IMR-90 (cell line): ENCODE data around the gene PRXL2B. TPM values are rescaled to one million over a fixed set of nuclear protein-coding genes. Genes with fewer than 3 reads are reported as not detected.
A peak's percentile ranks its signal among the peaks of the same experiment; 100 is the strongest.

Source experiments
- ATAC-seq: fragments of 200-7000 bp; cut with Tn5 transposase; 2 replicates; pipeline ENCODE4 v1.9.1; 2020; ENCODE audit warnings: low read depth, mild to moderate bottlenecking, moderate library complexity
- BruUV-seq: library from RNA; stranded (reverse); fragments of 400-500 nt; replicated peaks from 2 replicates; lab custom pipeline; 2021; lab: Mats Ljungman, UMichigan
- CTCF ChIA-PET: fragments of 300-600 bp; formaldehyde crosslinking; extraction: SDS; loops from one replicate; lab custom pipeline; 2021; ENCODE audit warnings: antibody characterized with exemption; lab: Yijun Ruan, JAX
- POLR2A ChIA-PET: fragments of 300-600 bp; sonication (Branson Sonifier 250); formaldehyde crosslinking; loops from one replicate; lab custom pipeline; 2022; ENCODE audit warnings: antibody characterized with exemption; ENCODE audit not compliant: unreplicated experiment; lab: Charles Lee
- DNase-seq: peaks from one replicate; pipeline ENCODE4 v3.0.0; 2013
- H2AFZ ChIP-seq: replicated peaks from 2 replicates; pipeline ENCODE3; 2013; ENCODE audit warnings: low read length, mild to moderate bottlenecking; ENCODE audit not compliant: poor library complexity
- H2AK5ac ChIP-seq: 2 replicates; pipeline ENCODE4 v1.6.1; 2013; ENCODE audit warnings: low read depth, low read length, inconsistent platforms
- H2AK9ac ChIP-seq: replicated peaks from 2 replicates; pipeline ENCODE3; 2013; ENCODE audit warnings: mild to moderate bottlenecking, low read depth, low read length, moderate library complexity; ENCODE audit not compliant: poor library complexity
- H2BK120ac ChIP-seq: 2 replicates; pipeline ENCODE4 v1.6.1; 2013; ENCODE audit warnings: low read depth, low read length, inconsistent platforms
- H2BK15ac ChIP-seq: 3 replicates; pipeline ENCODE4 v1.6.1; 2013; ENCODE audit warnings: low read depth, low read length, inconsistent platforms
- H2BK20ac ChIP-seq: 2 replicates; pipeline ENCODE4 v1.6.1; 2013; ENCODE audit warnings: low read depth, mild to moderate bottlenecking, inconsistent platforms, low read length, moderate library complexity
- H2BK5ac ChIP-seq: 2 replicates; pipeline ENCODE4 v1.6.1; 2013; ENCODE audit warnings: mild to moderate bottlenecking, low read depth, low read length, inconsistent platforms; ENCODE audit not compliant: poor library complexity, severe bottlenecking
- H3K14ac ChIP-seq: replicated peaks from 2 replicates; pipeline ENCODE4 v1.6.1; 2013; ENCODE audit warnings: low read depth, low read length, inconsistent platforms
- H3K18ac ChIP-seq: 2 replicates; pipeline ENCODE4 v1.6.1; 2013; ENCODE audit warnings: low read depth, low read length, control low read depth
- H3K23ac ChIP-seq: 2 replicates; pipeline ENCODE4 v1.6.1; 2013; ENCODE audit warnings: low read depth, low read length, inconsistent platforms
- H3K27ac ChIP-seq: 2 replicates; pipeline ENCODE4 v1.5.1; 2013; ENCODE audit warnings: mild to moderate bottlenecking, control low read depth, low read length; ENCODE audit not compliant: insufficient read depth
- H3K27me3 ChIP-seq: 2 replicates; pipeline ENCODE4 v1.6.1; 2013; ENCODE audit warnings: low read length; ENCODE audit not compliant: control insufficient read depth, insufficient read depth
- H3K36me3 ChIP-seq: 2 replicates; pipeline ENCODE4 v1.6.1; 2013; ENCODE audit warnings: low read length, mixed read lengths; ENCODE audit not compliant: control insufficient read depth, insufficient read depth
- H3K4ac ChIP-seq: 2 replicates; pipeline ENCODE4 v1.6.1; 2013; ENCODE audit warnings: low read depth, low read length, inconsistent platforms
- H3K4me1 ChIP-seq: 2 replicates; pipeline ENCODE4 v1.6.1; 2013; ENCODE audit warnings: low read length, mixed read lengths; ENCODE audit not compliant: control insufficient read depth, insufficient read depth
- H3K4me2 ChIP-seq: 2 replicates; pipeline ENCODE4 v1.6.1; 2013; ENCODE audit warnings: low read depth, mild to moderate bottlenecking, control low read depth, low read length, moderate library complexity
- H3K4me3 ChIP-seq: 2 replicates; pipeline ENCODE4 v1.5.1; 2013; ENCODE audit warnings: low read depth, mild to moderate bottlenecking, control low read depth, low read length, moderate library complexity; ENCODE audit not compliant: insufficient read depth
- H3K56ac ChIP-seq: 2 replicates; pipeline ENCODE4 v1.6.1; 2013; ENCODE audit warnings: low read length, inconsistent platforms; ENCODE audit not compliant: insufficient read depth; ENCODE audit errors: extremely low read depth
- H3K79me1 ChIP-seq, 2 experiments: 2 replicates each; pipeline ENCODE4 v1.6.1; 2013; ENCODE audit warnings: low read length in 2 of 2, inconsistent platforms in 1 of 2, low read depth in 1 of 2
- H3K9ac ChIP-seq: 2 replicates; pipeline ENCODE4 v1.6.1; 2013; ENCODE audit warnings: low read depth, low read length, control low read depth
- H3K9me1 ChIP-seq: 2 replicates; pipeline ENCODE4 v1.6.1; 2013; ENCODE audit warnings: low read length, inconsistent platforms; ENCODE audit not compliant: insufficient read depth
- H3K9me3 ChIP-seq: 2 replicates; pipeline ENCODE4 v1.6.1; 2013; ENCODE audit warnings: low read length; ENCODE audit not compliant: control insufficient read depth, insufficient read depth
- H4K20me1 ChIP-seq: 2 replicates; pipeline ENCODE4 v1.6.1; 2013; ENCODE audit warnings: low read length, inconsistent platforms; ENCODE audit not compliant: insufficient read depth
- H4K5ac ChIP-seq: 2 replicates; pipeline ENCODE4 v1.6.1; 2013; ENCODE audit warnings: mild to moderate bottlenecking, low read depth, low read length, control low read depth
- H4K8ac ChIP-seq, 2 experiments: 2 replicates each; pipeline ENCODE4 v1.6.1; 2013; ENCODE audit warnings: low read depth in 2 of 2, low read length in 2 of 2, control low read depth in 1 of 2, inconsistent platforms in 1 of 2
- H4K91ac ChIP-seq: 2 replicates; pipeline ENCODE4 v1.6.1; 2013; ENCODE audit warnings: low read depth, low read length, inconsistent platforms; ENCODE audit not compliant: insufficient read depth
- CEBPB ChIP-seq: IDR thresholded peaks from 2 replicates; pipeline ENCODE4 v1.6.1; 2012; ENCODE audit warnings: low read depth, low read length, improper control_type of control experiment
- CTCF ChIP-seq: conservative IDR thresholded peaks from 2 replicates; pipeline ENCODE4 v1.5.1; 2012; ENCODE audit warnings: mild to moderate bottlenecking, low read depth, low read length, improper control_type of control experiment
- ELK1 ChIP-seq: fragments of 150-350 bp; IDR thresholded peaks from 2 replicates; pipeline ENCODE4 v1.6.1; 2016; ENCODE audit warnings: low read depth, mild to moderate bottlenecking, low read length, moderate library complexity, borderline replicate concordance
- FOS ChIP-seq: fragments of 150-350 bp; IDR thresholded peaks from 2 replicates; pipeline ENCODE4 v1.6.1; 2016; ENCODE audit warnings: low read depth, low read length
- MAFK ChIP-seq: IDR thresholded peaks from 2 replicates; pipeline ENCODE4 v1.6.1; 2012; ENCODE audit warnings: low read depth, low read length, improper control_type of control experiment
- MAZ ChIP-seq: IDR thresholded peaks from 2 replicates; pipeline ENCODE4 v1.6.1; 2012; ENCODE audit warnings: low read depth, mild to moderate bottlenecking, low read length, improper control_type of control experiment, moderate library complexity, borderline replicate concordance
- MXI1 ChIP-seq: IDR thresholded peaks from 2 replicates; pipeline ENCODE4 v1.6.1; 2012; ENCODE audit warnings: low read depth, mild to moderate bottlenecking, low read length, moderate library complexity, borderline replicate concordance
- POLR2A ChIP-seq: IDR thresholded peaks from 2 replicates; pipeline ENCODE4 v1.6.1; 2012; ENCODE audit warnings: mild to moderate bottlenecking, low read depth, low read length
- RCOR1 ChIP-seq: IDR thresholded peaks from 2 replicates; pipeline ENCODE4 v1.6.1; 2012; ENCODE audit warnings: mild to moderate bottlenecking, low read length, improper control_type of control experiment; ENCODE audit not compliant: insufficient replicate concordance
- WGBS, 2 experiments: methylation state at CpG; one replicate each; pipeline versions ENCODE4 v1.1.5 to v1.1.7; 2013; ENCODE audit warnings: missing lambda C conversion rate in 2 of 2; ENCODE audit not compliant: insufficient read length in 1 of 2; ENCODE audit errors: extremely low coverage in 2 of 2; 5-methylcytosine and 5-hydroxymethylcytosine counted together
- dilution Hi-C: fragments of 300-500 bp; cut with HindIII; formaldehyde crosslinking; loops from one replicate; pipeline ENCODE4 v1.14.3; 2018; ENCODE audit warnings: low sequenced_read_pairs; ENCODE audit not compliant: unreplicated experiment
- in situ Hi-C: fragments of 300-500 bp; cut with MboI; formaldehyde crosslinking; loops from 3 replicates; pipeline ENCODE4 v1.14.3; 2019; ENCODE audit warnings: low sequenced_read_pairs, inconsistent platforms, mixed read lengths
- intact Hi-C: fragments of 100-400 bp; cut with micrococcal nuclease; formaldehyde crosslinking; loops from 2 replicates; pipeline ENCODE4 v1.10.0; 2022
- polyA plus RNA-seq, 3 experiments: library from polyadenylated mRNA; depleted of rRNA; stranded (reverse); fragments of >200 nt; gene quantifications; 2 replicates each; pipeline ENCODE4 v1.2.3, GENCODE V29; 2012; ENCODE audit warnings: low replicate concordance in 1 of 3
- total RNA-seq: library from RNA; depleted of rRNA; stranded (reverse); fragments of >200 nt; gene quantifications from 2 replicates; pipeline ENCODE4 v1.2.3, GENCODE V29; 2012

Gene PRXL2B
- total and polyA plus RNA-seq, 2 of the 4 experiments (the other 2 are of a cell fraction) = 10.9 to 22.3 TPM

GRCh38 chr1:2541619-2542245 is 44.8 kb upstream of the PRXL2B start:
- 88% methylated on average over 15 of the region's 25 CpGs; no CpG with 5 or more reads in 1 of the 2 experiments for WGBS, 2 experiments
- Histone ChIP-seq H2AK9ac (no peak overlapping the region), H4K5ac (no peak overlapping the region), H2AFZ (peak overlapping the region; percentile 39), H3K56ac (no peak overlapping the region), H3K4me3 (no peak overlapping the region), H3K27me3 (peaks cover 2% of the 10 kb centered on the region; the same call in 1 of the 2 replicates), H3K9me1 (peaks cover 3% of the 10 kb centered on the region; the same call in 1 of the 2 replicates), H3K9me3 (no peaks in the 10 kb centered on the region), H3K4ac (no peak overlapping the region), H4K91ac (no peak overlapping the region), H3K4me1 (peaks cover 2% of the 10 kb centered on the region; the same call in 1 of the 2 replicates), H2BK5ac (no peak overlapping the region), H2BK120ac (no peak overlapping the region), H3K36me3 (no peaks in the 10 kb centered on the region), H4K20me1 (no peaks in the 10 kb centered on the region), H3K27ac (no peak overlapping the region), H2AK5ac (no peak overlapping the region), H3K18ac (no peak overlapping the region), H3K4me2 (no peak overlapping the region), H2BK20ac (no peak overlapping the region), H2BK15ac (no peak overlapping the region), H3K79me1 (0 out of 4 replicates have a peak, but pooled peaks cover 0 to 3% of the 10 kb centered on the region in 2 experiments), H3K14ac (no peak overlapping the region), H3K9ac (no peak overlapping the region), H3K23ac (no peak overlapping the region), H4K8ac (no peak overlapping the region)
- ChIA-PET CTCF (interaction anchor here (0.6 kb wide), 1 partner anchor 13 kb away, joined by 8 read pairs; no protein-coding TSS in a partner anchor), POLR2A (interaction anchor here (0.5 kb wide), 1 partner anchor 313 kb away, joined by 3 read pairs; no protein-coding TSS in a partner anchor)
- no peak for ATAC-seq
- no TSS peak for BruUV-seq
- no peak for DNase-seq
- dilution Hi-C loops (no loop called here), in situ Hi-C loops (loop anchor here (5.0 to 25.0 kb wide), 2 partner anchors 129 to 354 kb away; partner anchors contain the start of genes FAAP20 and PEX10), intact Hi-C loops (no loop called here)
- TF ChIP-seq MXI1 = no peak
- TF ChIP-seq MAFK = no peak
- TF ChIP-seq CTCF = no peak
- no peak for TF ChIP-seq MAZ
- TF ChIP-seq CEBPB = no peak
- TF ChIP-seq POLR2A = no peak
- TF ChIP-seq FOS = no peak
- no peak for TF ChIP-seq RCOR1
- TF ChIP-seq ELK1 = no peak
